Measurements from ENCODE around the gene GARS1. TPM values are rescaled to one million over a fixed set of nuclear protein-coding genes. Genes with fewer than 3 reads are reported as not detected.

The GARS1 gene
- total and polyA plus RNA-seq, 10 donors, result 41.0 to 90.1 (median 52.1) TPM

DNA sequence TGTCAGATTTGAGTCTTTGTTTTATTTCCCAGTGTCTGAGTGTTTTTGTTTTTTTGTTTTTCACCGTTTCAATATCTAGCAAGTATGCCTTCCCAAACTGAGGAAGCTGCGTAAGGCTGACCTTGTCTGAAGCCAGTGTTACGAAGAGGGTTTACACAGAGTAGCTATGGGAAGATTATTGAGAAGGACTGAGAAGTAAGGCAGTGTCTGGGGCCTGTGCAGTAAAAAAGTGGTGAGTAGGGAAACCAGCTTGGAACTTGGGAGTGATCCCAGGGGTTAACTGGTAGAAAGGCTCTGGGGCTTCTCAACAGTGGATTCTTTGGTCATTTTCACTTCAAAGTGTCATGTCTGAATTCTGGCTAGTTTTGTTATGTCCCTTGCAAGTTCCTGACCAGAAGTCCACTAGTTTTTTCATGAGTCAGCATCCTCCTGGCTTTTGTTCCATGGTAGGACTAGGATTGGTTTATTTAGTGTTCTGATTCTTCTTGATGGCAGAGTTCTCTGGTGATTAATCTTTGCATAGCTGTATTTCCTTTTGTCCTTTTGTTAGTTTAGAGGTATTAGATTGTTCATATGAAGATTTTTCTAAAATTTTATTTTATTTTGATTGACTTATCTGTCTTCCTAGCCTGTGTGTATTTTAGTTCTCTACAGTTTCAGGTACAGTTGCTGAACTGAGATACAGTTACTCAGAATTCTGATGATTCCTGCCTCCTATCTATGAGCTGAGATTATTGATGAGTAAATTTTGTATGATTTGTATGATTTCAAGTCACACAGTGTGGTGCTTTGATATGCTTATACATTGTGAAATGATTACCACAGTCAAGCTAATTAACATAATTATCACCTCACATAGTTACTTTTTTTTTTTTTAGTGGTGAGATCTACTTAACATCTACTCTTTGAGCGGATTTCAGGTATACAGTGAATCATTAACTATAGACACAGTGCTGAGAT lies 19.0 kb downstream of the GARS1 start:
- intact Hi-C loops (cut with DNase I; ENCODE audit: low total_unique reads), result no loop called here
- Histone ChIP-seq H3K27me3 (replicated peaks in 1 of 7) (no peaks in the 10 kb centered on the region), H3K4me3 (no peak overlapping the region), H3K36me3 (peaks cover 3 to 100% (median 76%) of the 10 kb centered on the region in 6 donors), H3K27ac (no peak overlapping the region), H3K4me1 (no peaks in the 10 kb centered on the region), H3K9me3 (no peaks in the 10 kb centered on the region)
- DNase-seq, result no peak
- WGBS, 5 donors, result 92 to 97% (median 95%) methylated on average over 4 of the region's 4 CpGs
- TF ChIP-seq POLR2AphosphoS5 (IDR thresholded peaks at IDR 0.05) (no peak), POLR2A (IDR thresholded peaks at IDR 0.05) (no peak)
- TF ChIP-seq, protein P1, sequence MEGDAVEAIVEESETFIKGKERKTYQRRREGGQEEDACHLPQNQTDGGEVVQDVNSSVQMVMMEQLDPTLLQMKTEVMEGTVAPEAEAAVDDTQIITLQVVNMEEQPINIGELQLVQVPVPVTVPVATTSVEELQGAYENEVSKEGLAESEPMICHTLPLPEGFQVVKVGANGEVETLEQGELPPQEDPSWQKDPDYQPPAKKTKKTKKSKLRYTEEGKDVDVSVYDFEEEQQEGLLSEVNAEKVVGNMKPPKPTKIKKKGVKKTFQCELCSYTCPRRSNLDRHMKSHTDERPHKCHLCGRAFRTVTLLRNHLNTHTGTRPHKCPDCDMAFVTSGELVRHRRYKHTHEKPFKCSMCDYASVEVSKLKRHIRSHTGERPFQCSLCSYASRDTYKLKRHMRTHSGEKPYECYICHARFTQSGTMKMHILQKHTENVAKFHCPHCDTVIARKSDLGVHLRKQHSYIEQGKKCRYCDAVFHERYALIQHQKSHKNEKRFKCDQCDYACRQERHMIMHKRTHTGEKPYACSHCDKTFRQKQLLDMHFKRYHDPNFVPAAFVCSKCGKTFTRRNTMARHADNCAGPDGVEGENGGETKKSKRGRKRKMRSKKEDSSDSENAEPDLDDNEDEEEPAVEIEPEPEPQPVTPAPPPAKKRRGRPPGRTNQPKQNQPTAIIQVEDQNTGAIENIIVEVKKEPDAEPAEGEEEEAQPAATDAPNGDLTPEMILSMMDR (IDR thresholded peaks at IDR 0.05 in 8 of 11, conservative IDR thresholded peaks at IDR 0.05 in 3 of 11), result no peak

- no peaks in the 10 kb centered on the region for H3K4me1 ChIP-seq
- no peaks in the 10 kb centered on the region for H3K9me3 ChIP-seq
- H3K27me3 ChIP-seq (replicated peaks in 1 of 7), result no peaks in the 10 kb centered on the region
- no peak for DNase-seq
- no peak for TF ChIP-seq POLR2AphosphoS5 (IDR thresholded peaks at IDR 0.05)
- TF ChIP-seq POLR2A (IDR thresholded peaks at IDR 0.05), result no peak
- TF ChIP-seq, protein P1 (IDR thresholded peaks at IDR 0.05 in 8 of 11, conservative IDR thresholded peaks at IDR 0.05 in 3 of 11), result no peak
- peaks cover 6 to 100% (median 86%) of the 10 kb centered on the region in 6 donors for H3K36me3 ChIP-seq
- intact Hi-C loops (cut with DNase I; ENCODE audit: low total_unique reads), result no loop called here
- no peak overlapping the region for H3K27ac ChIP-seq
- no peak overlapping the region for H3K4me3 ChIP-seq
- WGBS, 5 donors, result 95 to 99% (median 96%) methylated on average over 4 of the region's 4 CpGs
These were observed 21.6 kb downstream of the GARS1 start for GRCh38 chr7:30616318-30616717.

GRCh38 chr7:30617359-30617758 lies 22.7 kb downstream of the GARS1 start:
- peaks cover 8 to 100% (median 85%) of the 10 kb centered on the region in 6 donors for H3K36me3 ChIP-seq
- no peak overlapping the region for H3K4me3 ChIP-seq
- no peaks in the 10 kb centered on the region for H3K27me3 ChIP-seq (replicated peaks in 1 of 7)
- no peaks in the 10 kb centered on the region for H3K4me1 ChIP-seq
- TF ChIP-seq POLR2A (IDR thresholded peaks at IDR 0.05), result no peak
- no peak for TF ChIP-seq POLR2AphosphoS5 (IDR thresholded peaks at IDR 0.05)
- TF ChIP-seq, protein P1 (IDR thresholded peaks at IDR 0.05 in 8 of 11, conservative IDR thresholded peaks at IDR 0.05 in 3 of 11), result no peak
- DNase-seq, result no peak
- 86 to 92% (median 89%) methylated on average over 2 of the region's 2 CpGs for WGBS, 5 donors
- no peaks in the 10 kb centered on the region for H3K9me3 ChIP-seq
- H3K27ac ChIP-seq, result no peak overlapping the region
- intact Hi-C loops (cut with DNase I; ENCODE audit: low total_unique reads), result no loop called here

- H3K9me3 ChIP-seq, result no peaks in the 10 kb centered on the region
- intact Hi-C loops (cut with DNase I; ENCODE audit: low total_unique reads), result no loop called here
- DNase-seq, result no peak
- H3K36me3 ChIP-seq, result peaks cover 7 to 100% (median 86%) of the 10 kb centered on the region in 6 donors
- no peaks in the 10 kb centered on the region for H3K27me3 ChIP-seq (replicated peaks in 1 of 7)
- no peaks in the 10 kb centered on the region for H3K4me1 ChIP-seq
- H3K27ac ChIP-seq, result no peak overlapping the region
- H3K4me3 ChIP-seq, result no peak overlapping the region
- 92 to 99% (median 95%) methylated on average over 4 of the region's 4 CpGs for WGBS, 5 donors
- TF ChIP-seq, protein P1 (IDR thresholded peaks at IDR 0.05 in 8 of 11, conservative IDR thresholded peaks at IDR 0.05 in 3 of 11), result no peak
- TF ChIP-seq POLR2A (IDR thresholded peaks at IDR 0.05) (no peak), POLR2AphosphoS5 (IDR thresholded peaks at IDR 0.05) (no peak)
These were observed 23.5 kb downstream of the GARS1 start for GRCh38 chr7:30618080-30618676.
